ENCODE measurements around the gene OR10S1.

- TF ChIP-seq CTCF (IDR thresholded peaks at IDR 0.05) (no peak), POLR2A (IDR thresholded peaks at IDR 0.05) (no peak)
These were observed 33.8 kb downstream of the OR10S1 start, which contains the start of gene OR6T1 for GRCh38 chr11:123943738-123944137.

All from heart left ventricle (tissue), 13 donors.